ENCODE data around the gene FASTK. TPM values are rescaled to one million over a fixed set of nuclear protein-coding genes. Genes with fewer than 3 reads are reported as not detected.

Gene FASTK
- total RNA-seq, 1 experiment from 2014 or later: 86.4 TPM

GRCh38 chr7:151033864-151034249 lies 46.8 kb downstream of the FASTK start (continued):
- TF ChIP-seq, protein P1, sequence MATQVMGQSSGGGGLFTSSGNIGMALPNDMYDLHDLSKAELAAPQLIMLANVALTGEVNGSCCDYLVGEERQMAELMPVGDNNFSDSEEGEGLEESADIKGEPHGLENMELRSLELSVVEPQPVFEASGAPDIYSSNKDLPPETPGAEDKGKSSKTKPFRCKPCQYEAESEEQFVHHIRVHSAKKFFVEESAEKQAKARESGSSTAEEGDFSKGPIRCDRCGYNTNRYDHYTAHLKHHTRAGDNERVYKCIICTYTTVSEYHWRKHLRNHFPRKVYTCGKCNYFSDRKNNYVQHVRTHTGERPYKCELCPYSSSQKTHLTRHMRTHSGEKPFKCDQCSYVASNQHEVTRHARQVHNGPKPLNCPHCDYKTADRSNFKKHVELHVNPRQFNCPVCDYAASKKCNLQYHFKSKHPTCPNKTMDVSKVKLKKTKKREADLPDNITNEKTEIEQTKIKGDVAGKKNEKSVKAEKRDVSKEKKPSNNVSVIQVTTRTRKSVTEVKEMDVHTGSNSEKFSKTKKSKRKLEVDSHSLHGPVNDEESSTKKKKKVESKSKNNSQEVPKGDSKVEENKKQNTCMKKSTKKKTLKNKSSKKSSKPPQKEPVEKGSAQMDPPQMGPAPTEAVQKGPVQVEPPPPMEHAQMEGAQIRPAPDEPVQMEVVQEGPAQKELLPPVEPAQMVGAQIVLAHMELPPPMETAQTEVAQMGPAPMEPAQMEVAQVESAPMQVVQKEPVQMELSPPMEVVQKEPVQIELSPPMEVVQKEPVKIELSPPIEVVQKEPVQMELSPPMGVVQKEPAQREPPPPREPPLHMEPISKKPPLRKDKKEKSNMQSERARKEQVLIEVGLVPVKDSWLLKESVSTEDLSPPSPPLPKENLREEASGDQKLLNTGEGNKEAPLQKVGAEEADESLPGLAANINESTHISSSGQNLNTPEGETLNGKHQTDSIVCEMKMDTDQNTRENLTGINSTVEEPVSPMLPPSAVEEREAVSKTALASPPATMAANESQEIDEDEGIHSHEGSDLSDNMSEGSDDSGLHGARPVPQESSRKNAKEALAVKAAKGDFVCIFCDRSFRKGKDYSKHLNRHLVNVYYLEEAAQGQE (IDR thresholded peaks at IDR 0.05; ENCODE audit: low read depth): no peak
- TF ChIP-seq EZH2phosphoT487 (IDR thresholded peaks at IDR 0.05; ENCODE audit: borderline replicate concordance) (no peak), SIN3A (IDR thresholded peaks at IDR 0.05; ENCODE audit: low read depth) (no peak), ATF3 (IDR thresholded peaks at IDR 0.05) (no peak), POLR2A (IDR thresholded peaks at IDR 0.05; ENCODE audit: borderline replicate concordance, extremely low read depth, insufficient read depth, insufficient read length) (no peak), ZFX (IDR thresholded peaks at IDR 0.05) (no peak), SRF (IDR thresholded peaks at IDR 0.05; ENCODE audit: low read depth) (no peak), YY1 (IDR thresholded peaks at IDR 0.05; ENCODE audit: extremely low read depth, insufficient replicate concordance, low read depth, low read length) (no peak), EGR1 (IDR thresholded peaks at IDR 0.05; ENCODE audit: low read depth) (no peak)
- TF ChIP-seq, protein P2, sequence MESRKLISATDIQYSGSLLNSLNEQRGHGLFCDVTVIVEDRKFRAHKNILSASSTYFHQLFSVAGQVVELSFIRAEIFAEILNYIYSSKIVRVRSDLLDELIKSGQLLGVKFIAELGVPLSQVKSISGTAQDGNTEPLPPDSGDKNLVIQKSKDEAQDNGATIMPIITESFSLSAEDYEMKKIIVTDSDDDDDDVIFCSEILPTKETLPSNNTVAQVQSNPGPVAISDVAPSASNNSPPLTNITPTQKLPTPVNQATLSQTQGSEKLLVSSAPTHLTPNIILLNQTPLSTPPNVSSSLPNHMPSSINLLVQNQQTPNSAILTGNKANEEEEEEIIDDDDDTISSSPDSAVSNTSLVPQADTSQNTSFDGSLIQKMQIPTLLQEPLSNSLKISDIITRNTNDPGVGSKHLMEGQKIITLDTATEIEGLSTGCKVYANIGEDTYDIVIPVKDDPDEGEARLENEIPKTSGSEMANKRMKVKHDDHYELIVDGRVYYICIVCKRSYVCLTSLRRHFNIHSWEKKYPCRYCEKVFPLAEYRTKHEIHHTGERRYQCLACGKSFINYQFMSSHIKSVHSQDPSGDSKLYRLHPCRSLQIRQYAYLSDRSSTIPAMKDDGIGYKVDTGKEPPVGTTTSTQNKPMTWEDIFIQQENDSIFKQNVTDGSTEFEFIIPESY (IDR thresholded peaks at IDR 0.05; ENCODE audit: extremely low read depth, insufficient replicate concordance, low read length): no peak

Data from HCT116 (cell line).